Stimulated activated effector memory CD8-positive, alpha-beta T cell treated with anti-CD3 and anti-CD28 coated beads, Interleukin-12 subunit alpha, Interleukin-12 subunit beta, amount 100 ng/mL, for 72 hours (primary cell): ENCODE results near the gene ANKLE1.
"Not testable (repeated sequence)": the region's sequence is repeated elsewhere in the genome, so short reads cannot be mapped to it uniquely, and the experiment has no call there.

ENCODE experiments used
- ATAC-seq: fragments of 150-1000 bp; cut with Tn5 transposase; 2 replicates; pipeline ENCODE4 v1.10.0; 2021
- DNase-seq, 2 donors: peaks; one replicate each; pipeline ENCODE4 v3.0.0; 2021 to 2022; ENCODE audit warnings: low spot score in 2 of 2
- H3K27ac Mint-ChIP-seq: one replicate; pipeline ENCODE4 v1.8.0; 2022; ENCODE audit warnings: mild to moderate bottlenecking, mixed read lengths
- H3K36me3 Mint-ChIP-seq: one replicate; pipeline ENCODE4 v1.8.0; 2022; ENCODE audit warnings: mild to moderate bottlenecking, mixed read lengths
- H3K4me1 Mint-ChIP-seq: one replicate; pipeline ENCODE4 v1.8.0; 2022; ENCODE audit warnings: mixed read lengths
- H3K4me3 Mint-ChIP-seq: one replicate; pipeline ENCODE4 v1.8.0; 2022; ENCODE audit warnings: mild to moderate bottlenecking, mixed read lengths
- H3K9me3 Mint-ChIP-seq: one replicate; pipeline ENCODE4 v1.8.0; 2022; ENCODE audit warnings: mixed read lengths

Gene ANKLE1

DNA sequence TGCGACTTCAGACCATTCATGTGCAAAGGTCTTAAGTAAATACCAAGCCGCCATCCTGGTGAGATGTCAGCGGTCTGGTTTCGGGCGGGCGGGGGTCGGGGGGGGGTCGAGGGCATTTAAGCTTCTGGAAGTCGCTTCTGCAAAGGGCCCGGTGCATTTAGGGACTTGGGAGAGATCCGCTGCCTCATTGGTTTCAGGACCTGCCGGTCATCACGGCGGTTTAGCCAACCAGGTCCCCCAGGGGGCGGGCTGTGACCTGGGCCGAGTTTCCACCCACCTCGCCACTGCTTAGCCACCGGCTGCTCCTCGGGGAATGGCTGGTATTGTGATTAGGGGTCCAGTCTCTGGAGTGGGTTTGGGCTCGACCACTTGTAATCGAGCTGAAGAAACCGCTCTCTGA, 7.8 kb downstream of the ANKLE1 start:
- Mint-ChIP-seq H3K27ac (no peak overlapping the region), H3K36me3 (no peaks in the 10 kb centered on the region), H3K9me3 (no peaks in the 10 kb centered on the region), H3K4me1 (peaks cover 5% of the 10 kb centered on the region), H3K4me3 (no peak overlapping the region)
- ATAC-seq (peak; percentile 39), DNase-seq (peak in 1 of 2 donors; percentile 74)

- peak overlapping the region; percentile 70 for H3K27ac Mint-ChIP-seq
- H3K9me3 Mint-ChIP-seq = no peaks in the 10 kb centered on the region
- DNase-seq (peak; percentile 91 to 93), ATAC-seq (peak; percentile 96)
- H3K4me1 Mint-ChIP-seq = peaks cover 5% of the 10 kb centered on the region
- H3K36me3 Mint-ChIP-seq = no peaks in the 10 kb centered on the region
- H3K4me3 Mint-ChIP-seq = peak overlapping the region; percentile 88
These were observed 10.8 kb downstream of the ANKLE1 start for GRCh38 chr19:17292301-17293074.

DNA sequence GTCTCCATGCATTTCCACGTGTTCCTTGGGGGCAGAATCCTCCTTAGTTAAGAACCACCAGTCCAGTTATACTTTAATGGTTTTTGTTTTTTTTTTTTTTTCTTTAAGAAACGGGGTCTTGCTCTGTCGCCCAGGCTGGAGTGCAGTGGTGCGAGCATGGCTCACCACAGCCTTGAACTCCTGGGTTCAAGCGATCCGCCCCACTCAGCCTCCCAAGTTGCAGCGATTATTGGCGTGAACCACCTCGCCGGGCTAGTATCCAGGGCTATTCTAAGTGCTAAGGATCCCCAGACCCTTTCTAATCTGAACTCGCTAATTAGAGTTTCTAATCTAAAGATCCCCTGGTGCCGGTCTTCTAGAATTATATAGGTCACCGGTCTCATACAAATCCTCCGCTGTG, 11.9 kb downstream of the ANKLE1 start:
- Mint-ChIP-seq H3K36me3 (no peaks in the 10 kb centered on the region), H3K9me3 (no peaks in the 10 kb centered on the region), H3K4me1 (peaks cover 5% of the 10 kb centered on the region), H3K27ac (no peak overlapping the region), H3K4me3 (no peak overlapping the region)
- no peak for ATAC-seq
- DNase-seq = no peak

DNA sequence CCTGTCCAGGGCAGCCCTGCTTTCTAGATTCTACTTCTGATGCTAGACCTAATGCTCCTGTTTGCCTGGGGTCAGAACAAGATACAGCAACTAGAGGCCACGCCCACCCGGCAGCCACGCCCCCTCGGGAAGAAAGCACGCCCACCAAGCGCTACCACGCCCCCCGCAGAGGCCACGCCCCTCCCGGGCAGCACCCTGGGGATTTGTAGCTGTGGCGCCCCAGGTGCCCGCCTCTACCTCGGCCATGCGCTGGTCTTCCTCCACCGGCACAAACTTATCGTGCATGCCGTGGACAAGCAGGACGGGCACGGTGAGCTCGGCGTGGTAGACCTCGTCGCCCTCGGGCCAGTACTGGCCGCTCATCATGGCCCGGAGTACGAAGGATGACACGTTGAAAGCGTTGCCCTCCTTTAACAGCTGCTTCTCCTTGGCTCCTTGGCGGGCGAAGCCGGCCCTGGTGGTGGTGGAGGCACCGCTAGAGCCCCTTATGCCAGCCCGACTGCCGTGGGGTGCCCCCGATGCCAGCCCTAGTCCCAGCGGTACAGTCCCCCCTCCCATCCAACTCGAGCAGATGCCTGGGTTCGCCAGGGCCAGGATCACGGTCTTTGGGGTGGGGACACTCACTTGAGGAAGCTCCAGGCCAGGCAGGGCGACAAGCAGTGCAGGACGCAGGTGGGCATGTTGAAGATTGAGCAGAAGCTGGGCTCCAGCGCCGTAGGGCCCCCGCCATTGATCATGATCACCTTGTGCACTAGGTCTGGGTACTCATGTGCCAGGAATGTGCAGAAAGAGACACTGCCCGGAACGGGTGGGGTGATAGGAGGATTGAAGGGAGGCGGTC, 12.6 kb downstream of the ANKLE1 start:
- ATAC-seq (peak; percentile 8), DNase-seq (peak; percentile 58 to 79)
- Mint-ChIP-seq H3K36me3 (no peaks in the 10 kb centered on the region), H3K9me3 (no peaks in the 10 kb centered on the region), H3K27ac (no peak overlapping the region), H3K4me1 (peaks cover 5% of the 10 kb centered on the region), H3K4me3 (no peak overlapping the region)

DNA sequence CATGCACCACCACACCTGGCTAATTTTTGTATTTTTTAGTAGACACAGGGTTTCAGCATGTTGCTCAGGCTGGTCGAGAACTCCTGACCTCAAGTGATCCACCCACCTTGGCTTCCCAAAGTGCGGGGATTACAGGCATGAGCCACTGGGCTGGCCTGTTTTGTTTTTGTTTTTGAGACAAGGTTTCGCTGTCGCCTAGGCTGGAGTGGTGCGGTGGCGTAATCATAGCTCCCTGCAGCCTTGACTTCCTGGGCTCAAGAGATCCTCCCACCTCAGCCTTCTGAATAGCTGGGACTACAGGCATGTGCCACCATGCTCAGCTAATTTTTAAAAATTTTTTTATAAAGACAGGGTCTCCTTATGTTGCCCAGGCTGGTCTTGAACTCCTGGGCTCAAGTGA, 13.8 kb downstream of the ANKLE1 start:
- H3K9me3 Mint-ChIP-seq, H3K4me3 Mint-ChIP-seq, H3K36me3 Mint-ChIP-seq, H3K27ac Mint-ChIP-seq, ATAC-seq, DNase-seq, H3K4me1 Mint-ChIP-seq: not testable (repeated sequence)

GRCh38 chr19:17296273-17296672, 14.6 kb downstream of the ANKLE1 start:
- no peak overlapping the region for H3K4me3 Mint-ChIP-seq
- H3K9me3 Mint-ChIP-seq = no peaks in the 10 kb centered on the region
- ATAC-seq = no peak
- no peak for DNase-seq
- peak overlapping the region; percentile 17 for H3K27ac Mint-ChIP-seq
- no peaks in the 10 kb centered on the region for H3K36me3 Mint-ChIP-seq
- peaks cover 5% of the 10 kb centered on the region for H3K4me1 Mint-ChIP-seq

- H3K4me3 Mint-ChIP-seq = no peak overlapping the region
- no peaks in the 10 kb centered on the region for H3K36me3 Mint-ChIP-seq
- ATAC-seq = no peak
- peaks cover 1% of the 10 kb centered on the region for H3K4me1 Mint-ChIP-seq
- H3K9me3 Mint-ChIP-seq = no peaks in the 10 kb centered on the region
- no peak for DNase-seq
- H3K27ac Mint-ChIP-seq = no peak overlapping the region
These were observed 15.3 kb downstream of the ANKLE1 start for GRCh38 chr19:17296976-17297375.

- DNase-seq = no peak
- no peak for ATAC-seq
- H3K4me3 Mint-ChIP-seq = no peak overlapping the region
- H3K36me3 Mint-ChIP-seq = peaks cover 13% of the 10 kb centered on the region
- no peaks in the 10 kb centered on the region for H3K9me3 Mint-ChIP-seq
- peaks cover 18% of the 10 kb centered on the region for H3K4me1 Mint-ChIP-seq
- H3K27ac Mint-ChIP-seq = no peak overlapping the region
These were observed 19.4 kb downstream of the ANKLE1 start for GRCh38 chr19:17300992-17301619.

- H3K4me1 Mint-ChIP-seq = peaks cover 23% of the 10 kb centered on the region
- peak overlapping the region; percentile 66 for H3K4me3 Mint-ChIP-seq
- DNase-seq (no peak), ATAC-seq (no peak)
- peak overlapping the region; percentile 82 for H3K27ac Mint-ChIP-seq
- H3K9me3 Mint-ChIP-seq = no peaks in the 10 kb centered on the region
- peaks cover 13% of the 10 kb centered on the region for H3K36me3 Mint-ChIP-seq
These were observed 20.9 kb downstream of the ANKLE1 start for GRCh38 chr19:17302391-17303166.

DNA sequence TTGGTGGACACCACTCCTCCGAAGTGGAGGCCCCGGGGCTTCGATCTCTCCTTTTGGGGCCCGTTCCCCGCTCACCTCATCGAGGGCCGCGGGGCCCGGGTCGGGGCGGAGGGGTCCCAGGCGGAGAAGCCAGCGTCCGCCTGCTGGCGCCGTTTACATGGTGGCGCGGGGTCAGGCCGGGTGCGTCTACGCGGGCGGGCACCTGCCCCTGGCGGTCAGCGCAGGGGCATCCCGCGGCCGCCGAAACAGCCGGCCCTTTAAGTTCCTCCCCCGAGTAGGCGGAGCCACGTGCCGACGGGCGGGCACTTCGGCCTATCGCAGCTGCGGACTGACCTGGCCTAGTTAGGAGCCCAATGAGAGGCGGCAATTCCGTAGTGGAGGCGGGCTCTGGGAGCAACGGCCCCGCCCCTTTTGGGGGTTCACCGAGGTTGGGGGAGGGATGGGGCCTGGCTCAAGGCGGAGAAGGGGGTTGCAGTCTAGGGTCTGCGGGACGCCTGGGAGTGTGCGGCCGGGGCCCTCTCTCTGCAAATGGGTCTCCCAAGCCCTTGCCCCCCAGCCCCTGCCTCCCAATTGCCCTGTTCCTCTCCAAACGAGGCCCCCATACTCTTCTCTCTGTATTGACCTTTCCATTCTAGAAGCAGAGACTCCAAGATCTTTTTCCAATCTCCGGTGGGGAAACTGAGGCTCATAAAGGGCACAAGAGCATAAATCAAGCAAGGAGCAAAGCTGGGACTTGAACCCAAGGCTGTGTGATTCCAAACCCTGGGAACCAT, 21.7 kb downstream of the ANKLE1 start, which contains the start of gene ABHD8:
ABHD8 (minus strand) TSS at position 259 of the 773 bp plus-strand sequence. CDS start 1,809 bp downstream, outside the sequence.
- no peaks in the 10 kb centered on the region for H3K9me3 Mint-ChIP-seq
- H3K27ac Mint-ChIP-seq = peak within 1 kb of the TSS; percentile 82
- peak; percentile 78 for ATAC-seq
- H3K36me3 Mint-ChIP-seq = peaks cover 13% of the 10 kb centered on the region
- H3K4me3 Mint-ChIP-seq = peak within 1 kb of the TSS; percentile 66
- DNase-seq = peak; percentile 90 to 98
- peaks cover 29% of the 10 kb centered on the region for H3K4me1 Mint-ChIP-seq

DNA sequence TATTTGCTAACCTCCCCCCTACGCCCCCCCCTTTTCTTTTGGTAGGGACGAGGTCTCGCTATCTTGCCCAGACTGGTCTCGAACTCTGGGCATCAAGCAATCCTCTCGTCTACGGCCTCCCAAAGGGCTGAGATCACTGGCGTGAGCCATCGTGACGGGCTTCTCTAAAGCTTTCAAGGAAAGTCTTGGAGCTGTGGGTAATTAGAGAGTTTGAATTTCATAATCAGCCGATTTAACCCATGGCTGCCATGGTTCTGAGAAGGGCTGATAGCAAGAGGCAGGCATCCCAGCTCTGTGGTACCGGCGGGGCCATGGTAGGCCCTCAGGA, 22.2 kb downstream of the ANKLE1 start:
- Mint-ChIP-seq H3K27ac (peak overlapping the region; percentile 82), H3K36me3 (peaks cover 13% of the 10 kb centered on the region), H3K4me3 (peak overlapping the region; percentile 66), H3K9me3 (no peaks in the 10 kb centered on the region), H3K4me1 (peaks cover 31% of the 10 kb centered on the region)
- no peak for ATAC-seq
- DNase-seq = no peak

DNA sequence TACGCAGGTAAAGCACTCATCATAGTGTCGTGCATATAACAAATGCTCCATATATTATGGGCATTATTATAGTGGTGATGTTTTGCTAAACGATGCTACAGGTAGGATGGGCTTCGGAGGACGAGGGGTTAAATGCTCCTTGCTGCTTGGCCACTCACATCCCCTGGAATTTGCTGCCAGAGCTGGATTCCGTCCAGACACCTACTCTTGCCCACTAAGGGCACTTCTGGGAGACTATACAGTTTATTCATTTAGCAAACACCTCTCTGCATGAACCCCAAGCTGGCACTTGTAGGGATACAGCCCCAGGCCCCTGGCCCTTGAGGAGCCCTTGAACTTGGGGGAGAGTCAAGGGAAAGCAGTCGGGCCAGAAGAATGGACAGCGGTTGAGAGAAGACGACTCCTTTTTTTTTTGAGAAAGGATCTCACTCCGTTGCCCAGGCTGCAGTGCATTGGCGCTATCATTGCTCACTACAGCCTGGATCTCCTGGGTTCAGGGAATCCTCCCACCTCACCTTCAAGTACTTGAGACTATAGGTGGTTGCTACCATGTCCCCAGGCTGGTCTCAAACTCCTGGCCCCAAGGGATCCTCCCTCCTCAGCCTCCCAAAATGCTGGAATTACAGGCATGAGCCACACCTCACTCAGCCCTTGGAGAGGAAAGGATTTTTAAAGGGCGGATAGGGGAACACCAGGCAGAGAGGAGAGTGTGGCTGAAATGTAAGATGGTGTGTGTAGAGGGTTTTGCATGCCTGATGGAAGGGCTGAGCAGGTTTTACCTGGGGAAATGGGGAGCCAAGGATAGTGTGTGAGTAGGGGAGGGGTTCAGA, 22.9 kb downstream of the ANKLE1 start:
- DNase-seq (no peak), ATAC-seq (no peak)
- Mint-ChIP-seq H3K36me3 (peaks cover 20% of the 10 kb centered on the region), H3K9me3 (no peaks in the 10 kb centered on the region), H3K27ac (peak overlapping the region; percentile 83), H3K4me3 (peak overlapping the region; percentile 78), H3K4me1 (peaks cover 36% of the 10 kb centered on the region)

GRCh38 chr19:17305216-17305516, 23.5 kb downstream of the ANKLE1 start:
- H3K27ac Mint-ChIP-seq = peak overlapping the region; percentile 83
- H3K4me1 Mint-ChIP-seq = peaks cover 39% of the 10 kb centered on the region
- no peaks in the 10 kb centered on the region for H3K9me3 Mint-ChIP-seq
- ATAC-seq = no peak
- peaks cover 22% of the 10 kb centered on the region for H3K36me3 Mint-ChIP-seq
- peak overlapping the region; percentile 78 for H3K4me3 Mint-ChIP-seq
- no peak for DNase-seq
